ENCODE measurements around the gene TPM4.

TPM4 gene

GRCh38 chr19:16066611-16067104, 9.6 kb upstream of the TPM4 start:
- TF ChIP-seq, protein P1, sequence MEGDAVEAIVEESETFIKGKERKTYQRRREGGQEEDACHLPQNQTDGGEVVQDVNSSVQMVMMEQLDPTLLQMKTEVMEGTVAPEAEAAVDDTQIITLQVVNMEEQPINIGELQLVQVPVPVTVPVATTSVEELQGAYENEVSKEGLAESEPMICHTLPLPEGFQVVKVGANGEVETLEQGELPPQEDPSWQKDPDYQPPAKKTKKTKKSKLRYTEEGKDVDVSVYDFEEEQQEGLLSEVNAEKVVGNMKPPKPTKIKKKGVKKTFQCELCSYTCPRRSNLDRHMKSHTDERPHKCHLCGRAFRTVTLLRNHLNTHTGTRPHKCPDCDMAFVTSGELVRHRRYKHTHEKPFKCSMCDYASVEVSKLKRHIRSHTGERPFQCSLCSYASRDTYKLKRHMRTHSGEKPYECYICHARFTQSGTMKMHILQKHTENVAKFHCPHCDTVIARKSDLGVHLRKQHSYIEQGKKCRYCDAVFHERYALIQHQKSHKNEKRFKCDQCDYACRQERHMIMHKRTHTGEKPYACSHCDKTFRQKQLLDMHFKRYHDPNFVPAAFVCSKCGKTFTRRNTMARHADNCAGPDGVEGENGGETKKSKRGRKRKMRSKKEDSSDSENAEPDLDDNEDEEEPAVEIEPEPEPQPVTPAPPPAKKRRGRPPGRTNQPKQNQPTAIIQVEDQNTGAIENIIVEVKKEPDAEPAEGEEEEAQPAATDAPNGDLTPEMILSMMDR (IDR thresholded peaks at IDR 0.05; ENCODE audit: extremely low read depth, missing control alignments): peak; percentile 71
- peak; percentile 77 for DNase-seq (ENCODE audit: low spot score)

GRCh38 chr19:16067205-16067938, 8.9 kb upstream of the TPM4 start:
- no peak for DNase-seq (ENCODE audit: low spot score)
- TF ChIP-seq, protein P1 (IDR thresholded peaks at IDR 0.05; ENCODE audit: extremely low read depth, missing control alignments): no peak

GRCh38 chr19:16068696-16069259, 7.5 kb upstream of the TPM4 start:
- TF ChIP-seq, protein P1 (IDR thresholded peaks at IDR 0.05; ENCODE audit: extremely low read depth, missing control alignments): no peak
- DNase-seq (ENCODE audit: low spot score): no peak

GRCh38 chr19:16069813-16070365, 6.4 kb upstream of the TPM4 start:
- TF ChIP-seq, protein P1 (IDR thresholded peaks at IDR 0.05; ENCODE audit: extremely low read depth, missing control alignments): no peak
- no peak for DNase-seq (ENCODE audit: low spot score)

- TF ChIP-seq, protein P1 (IDR thresholded peaks at IDR 0.05; ENCODE audit: extremely low read depth, missing control alignments): no peak
- peak; percentile 86 for DNase-seq (ENCODE audit: low spot score)
Measured at GRCh38 chr19:16070366-16070990, 5.8 kb upstream of the TPM4 start.

DNA sequence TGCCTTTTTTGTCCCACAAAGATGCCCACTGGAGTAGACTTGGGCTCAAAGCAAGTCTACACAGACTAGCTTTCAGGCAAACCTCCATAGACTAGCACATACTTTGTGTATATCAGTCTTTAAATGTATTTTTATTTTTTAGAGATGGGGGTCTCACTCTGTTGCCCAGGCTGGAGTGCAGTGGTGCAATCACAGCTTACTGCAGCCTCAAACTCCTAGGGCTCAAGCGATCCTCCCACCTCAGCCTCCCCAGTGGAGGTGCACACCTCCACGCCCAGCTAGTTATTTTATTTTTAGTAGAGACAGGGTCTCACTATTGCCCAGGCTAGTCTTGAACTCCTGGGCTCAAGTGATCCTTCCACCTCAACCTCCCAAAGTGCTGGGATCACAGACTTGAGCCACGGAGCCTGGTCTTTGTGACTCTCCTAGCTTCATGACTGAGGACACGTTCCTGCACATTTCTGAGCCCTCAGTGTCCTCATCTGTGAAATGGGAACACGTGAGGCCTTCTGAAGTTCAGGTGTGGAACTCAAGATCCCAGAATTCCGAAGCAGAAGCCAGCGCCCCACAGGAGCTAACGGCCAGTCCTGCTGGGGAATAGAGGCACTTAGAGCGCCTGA, 5.1 kb upstream of the TPM4 start:
- no peak for DNase-seq (ENCODE audit: low spot score)
- TF ChIP-seq, protein P1 (IDR thresholded peaks at IDR 0.05; ENCODE audit: extremely low read depth, missing control alignments): no peak
